HEK293T (cell line): ENCODE measurements around the gene CCDC182.

Source experiments
- ARNT ChIP-seq: fragments of 450-650 bp; IDR thresholded peaks from 2 replicates; pipeline ENCODE4 v1.6.1; 2017; ENCODE audit warnings: mild to moderate bottlenecking
- BHLHE40 ChIP-seq: fragments of 450-650 bp; IDR thresholded peaks from 2 replicates; pipeline ENCODE4 v1.6.1; 2016; ENCODE audit warnings: mild to moderate bottlenecking, moderate library complexity, borderline replicate concordance
- CTBP1 ChIP-seq: fragments of 450-650 bp; IDR thresholded peaks from 2 replicates; pipeline ENCODE4 v1.6.1; 2016; ENCODE audit warnings: borderline replicate concordance
- ELF4 ChIP-seq: fragments of 450-650 bp; IDR thresholded peaks from 2 replicates; pipeline ENCODE4 v1.6.1; 2017; ENCODE audit warnings: antibody characterized with exemption
- FOXK2 ChIP-seq: fragments of 450-650 bp; IDR thresholded peaks from 2 replicates; pipeline ENCODE4 v1.6.1; 2016; ENCODE audit warnings: mild to moderate bottlenecking
- FOXM1 ChIP-seq: fragments of 450-650 bp; IDR thresholded peaks from 2 replicates; pipeline ENCODE4 v1.6.1; 2017; ENCODE audit warnings: mild to moderate bottlenecking, borderline replicate concordance
- L3MBTL2 ChIP-seq: fragments of 450-650 bp; conservative IDR thresholded peaks from 2 replicates; pipeline ENCODE4 v1.6.1; 2016; ENCODE audit warnings: mild to moderate bottlenecking
- SP1 ChIP-seq: fragments of 450-650 bp; IDR thresholded peaks from 2 replicates; pipeline ENCODE4 v1.6.1; 2017
- TARDBP ChIP-seq: fragments of 450-650 bp; IDR thresholded peaks from 2 replicates; pipeline ENCODE4 v1.6.1; 2016
- ZNF384 ChIP-seq: fragments of 450-650 bp; IDR thresholded peaks from 2 replicates; pipeline ENCODE4 v1.6.1; 2016

DNA sequence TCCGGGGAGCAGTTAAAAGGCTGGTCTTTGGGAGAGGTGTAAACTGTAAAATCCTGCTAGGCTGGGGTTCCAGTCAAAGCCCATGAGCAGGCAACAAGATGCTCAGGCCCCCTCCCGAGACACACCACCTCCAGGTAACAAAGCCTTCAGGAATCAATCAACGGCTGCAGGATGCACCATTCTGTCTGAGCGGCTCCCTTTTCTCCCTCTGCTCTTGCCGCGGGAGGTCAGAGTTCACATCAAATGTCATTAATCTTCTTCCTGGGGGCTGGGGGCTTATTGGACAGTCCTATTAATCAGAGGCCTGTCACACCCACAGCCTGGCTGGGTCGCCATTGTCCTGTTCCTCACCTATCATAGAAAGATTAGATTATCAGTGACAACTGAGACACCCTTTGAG lies 11.9 kb upstream of the CCDC182 start:
- TF ChIP-seq SP1, result no peak
- TF ChIP-seq ZNF384, result no peak
- TF ChIP-seq ELF4, result no peak
- no peak for TF ChIP-seq L3MBTL2
- no peak for TF ChIP-seq FOXM1
- TF ChIP-seq ARNT, result no peak
- no peak for TF ChIP-seq CTBP1
- TF ChIP-seq BHLHE40, result no peak
- TF ChIP-seq TARDBP, result no peak
- no peak for TF ChIP-seq FOXK2
